ENCODE results near the gene AASS. TPM values are rescaled to one million over a fixed set of nuclear protein-coding genes. Genes with fewer than 3 reads are reported as not detected.

AASS gene
- total and polyA plus RNA-seq, 2 donors (not counting 3 experiments of a cell fraction or from before 2014, with no cell fraction given), result 11.1 to 27.8 TPM

- intact Hi-C loops (cut with micrococcal nuclease), result no loop called here
- dilution Hi-C loops (cut with MboI; ENCODE audit: extremely low pct_ligation_motif_present, low sequenced_read_pairs), result no loop called here
- Histone ChIP-seq H3K4me3 (replicated peaks in 1 of 3; ENCODE audit: insufficient read depth in 1 of 3, low read depth in 1 of 3, low read length in 3 of 3) (no peak overlapping the region), H4K20me1 (replicated peaks; ENCODE audit: control insufficient read depth, extremely low read depth, insufficient read depth, low read length) (no peaks in the 10 kb centered on the region), H3K9me3 (replicated peaks; ENCODE audit: control insufficient read depth, insufficient read depth, low read length) (no peaks in the 10 kb centered on the region), H3K4me2 (ENCODE audit: insufficient read depth, low read length) (no peak overlapping the region), H3K79me2 (ENCODE audit: control insufficient read depth, insufficient read depth, low read length) (peaks cover 20% of the 10 kb centered on the region), H3K4me1 (ENCODE audit: control insufficient read depth, extremely low read depth, insufficient read depth, low read length) (no peaks in the 10 kb centered on the region), H3K9me1 (replicated peaks; ENCODE audit: control insufficient read depth, extremely low read depth, insufficient read depth, low read length) (no peaks in the 10 kb centered on the region), H3K27me3 (ENCODE audit: control insufficient read depth in 2 of 2, insufficient read depth in 2 of 2, low read length in 2 of 2) (no peaks in the 10 kb centered on the region), H3K27ac (ENCODE audit: insufficient read depth, low read depth, low read length) (no peak overlapping the region), H3K36me3 (ENCODE audit: control insufficient read depth in 2 of 2, extremely low read depth in 1 of 2, insufficient read depth in 2 of 2, low read length in 2 of 2) (no peaks in the 10 kb centered on the region), H3K9ac (replicated peaks; ENCODE audit: extremely low read depth, insufficient read depth, low read length) (no peak overlapping the region), H2AFZ (ENCODE audit: low read depth, low read length) (no peak overlapping the region)
- ChIA-PET CTCF (interaction anchor here (0.9 to 1.6 kb wide), 2 partner anchors 9 to 39 kb away, joined by 3 to 4 read pairs; no protein-coding TSS in a partner anchor), POLR2A (no interaction called here)
- FAIRE-seq (no peak), DNase-seq (ENCODE audit: low read depth, low spot score) (no peak)
- TF ChIP-seq JUN (IDR thresholded peaks at IDR 0.05; ENCODE audit: borderline replicate concordance, insufficient read depth, insufficient read length, low read depth), result no peak
- TF ChIP-seq GATA2 (IDR thresholded peaks at IDR 0.05; ENCODE audit: insufficient read depth, insufficient read length, low read depth, low read length), result no peak
- no peak for TF ChIP-seq MYC (IDR thresholded peaks at IDR 0.05; ENCODE audit: low read depth, low read length)
- no peak for TF ChIP-seq FOS (IDR thresholded peaks at IDR 0.05; ENCODE audit: borderline replicate concordance, insufficient read depth, low read length)
- no TSS peak for BruUV-seq (replicated peaks)
Measured at GRCh38 chr7:122132341-122132740, 11.7 kb downstream of the AASS start.

DNA sequence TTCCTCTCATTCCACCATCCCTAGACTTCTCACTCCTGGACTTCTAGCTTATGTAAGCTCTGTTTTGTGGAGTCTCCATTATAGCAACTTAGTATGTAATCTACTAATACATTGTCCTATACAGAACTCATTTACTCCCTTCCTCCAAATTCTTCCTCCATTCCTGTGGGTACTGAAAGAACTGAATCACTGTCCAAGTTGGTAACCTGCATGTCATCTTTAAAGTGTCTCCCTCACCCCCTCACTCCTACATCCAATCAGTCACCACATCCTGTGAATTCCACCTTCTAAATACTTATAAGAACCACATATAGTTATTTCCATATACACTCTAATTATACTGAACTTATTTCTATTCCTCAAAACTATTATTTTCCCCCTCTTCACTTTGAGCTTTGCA is 20.3 kb downstream of the AASS start:
- H3K9me1 ChIP-seq (replicated peaks; ENCODE audit: control insufficient read depth, extremely low read depth, insufficient read depth, low read length), result no peaks in the 10 kb centered on the region
- H2AFZ ChIP-seq (ENCODE audit: low read depth, low read length), result no peak overlapping the region
- ChIA-PET POLR2A (no interaction called here), CTCF (interaction anchor here (3.8 kb wide), 1 partner anchor 31 kb away, joined by 14 read pairs; no protein-coding TSS in a partner anchor)
- dilution Hi-C loops (cut with MboI; ENCODE audit: extremely low pct_ligation_motif_present, low sequenced_read_pairs), result no loop called here
- H3K27me3 ChIP-seq (ENCODE audit: control insufficient read depth in 2 of 2, insufficient read depth in 2 of 2, low read length in 2 of 2), result no peaks in the 10 kb centered on the region
- FAIRE-seq (no peak), DNase-seq (ENCODE audit: low read depth, low spot score) (no peak)
- H3K79me2 ChIP-seq (ENCODE audit: control insufficient read depth, insufficient read depth, low read length), result no peaks in the 10 kb centered on the region
- BruUV-seq (replicated peaks), result no TSS peak
- TF ChIP-seq CTCF (IDR thresholded peaks at IDR 0.05; ENCODE audit: extremely low read depth in 1 of 2, insufficient read depth in 1 of 2, low read depth in 1 of 2, low read length in 2 of 2), result no peak
- TF ChIP-seq GATA2 (IDR thresholded peaks at IDR 0.05; ENCODE audit: insufficient read depth, insufficient read length, low read depth, low read length), result no peak
- TF ChIP-seq MYC (IDR thresholded peaks at IDR 0.05; ENCODE audit: low read depth, low read length), result no peak
- TF ChIP-seq FOS (IDR thresholded peaks at IDR 0.05; ENCODE audit: borderline replicate concordance, insufficient read depth, low read length), result no peak
- TF ChIP-seq, protein P1, sequence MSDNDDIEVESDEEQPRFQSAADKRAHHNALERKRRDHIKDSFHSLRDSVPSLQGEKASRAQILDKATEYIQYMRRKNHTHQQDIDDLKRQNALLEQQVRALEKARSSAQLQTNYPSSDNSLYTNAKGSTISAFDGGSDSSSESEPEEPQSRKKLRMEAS (IDR thresholded peaks at IDR 0.05; ENCODE audit: insufficient read depth, insufficient read length), result no peak
- TF ChIP-seq EZH2 (IDR thresholded peaks at IDR 0.05; ENCODE audit: borderline replicate concordance, low read depth, low read length, severe bottlenecking), result no peak
- no peak for TF ChIP-seq POLR2AphosphoS5 (IDR thresholded peaks at IDR 0.05; ENCODE audit: insufficient read depth, low read depth, low read length)
- no peak for TF ChIP-seq POLR2A (IDR thresholded peaks at IDR 0.05; ENCODE audit: low read depth, low read length)
- TF ChIP-seq JUN (IDR thresholded peaks at IDR 0.05; ENCODE audit: borderline replicate concordance, insufficient read depth, insufficient read length, low read depth), result no peak
- no peak overlapping the region for H3K4me2 ChIP-seq (ENCODE audit: insufficient read depth, low read length)
- H3K36me3 ChIP-seq (ENCODE audit: control insufficient read depth in 2 of 2, extremely low read depth in 1 of 2, insufficient read depth in 2 of 2, low read length in 2 of 2), result no peaks in the 10 kb centered on the region
- H3K4me1 ChIP-seq (ENCODE audit: control insufficient read depth, extremely low read depth, insufficient read depth, low read length), result no peaks in the 10 kb centered on the region
- H4K20me1 ChIP-seq (replicated peaks; ENCODE audit: control insufficient read depth, extremely low read depth, insufficient read depth, low read length), result no peaks in the 10 kb centered on the region
- H3K27ac ChIP-seq (ENCODE audit: insufficient read depth, low read depth, low read length), result no peak overlapping the region
- no peaks in the 10 kb centered on the region for H3K9me3 ChIP-seq (replicated peaks; ENCODE audit: control insufficient read depth, insufficient read depth, low read length)
- no peak overlapping the region for H3K4me3 ChIP-seq (replicated peaks in 1 of 3; ENCODE audit: insufficient read depth in 1 of 3, low read depth in 1 of 3, low read length in 3 of 3)
- no peak overlapping the region for H3K9ac ChIP-seq (replicated peaks; ENCODE audit: extremely low read depth, insufficient read depth, low read length)
- intact Hi-C loops (cut with micrococcal nuclease), result no loop called here

Measured in endothelial cell of umbilical vein (primary cell).